Activated naive CD4-positive, alpha-beta T cell treated with anti-CD3 and anti-CD28 coated beads, Interleukin-2, amount 50 U/mL, for 16 hours (primary cell): ENCODE measurements around the gene SYS1.

Source experiments
- DNase-seq: peaks from one replicate; pipeline ENCODE4 v3.0.0-alpha.2; 2020

Gene SYS1

GRCh38 chr20:45358282-45359068, 4.5 kb upstream of the SYS1 start:
- no peak for DNase-seq

GRCh38 chr20:45359069-45359405, 3.9 kb upstream of the SYS1 start:
- no peak for DNase-seq

GRCh38 chr20:45359406-45360148, 3.4 kb upstream of the SYS1 start:
- DNase-seq, result no peak

- no peak for DNase-seq
Measured at GRCh38 chr20:45361793-45362192, 1.2 kb upstream of the SYS1 start.

GRCh38 chr20:45363611-45364492, 896 bp downstream of the SYS1 start:
- DNase-seq, result no peak

GRCh38 chr20:45365444-45365970, 2.6 kb downstream of the SYS1 start:
- no peak for DNase-seq

GRCh38 chr20:45366192-45366591, 3.2 kb downstream of the SYS1 start:
- DNase-seq, result no peak

- DNase-seq, result no peak
Measured at GRCh38 chr20:45366631-45367030, 3.7 kb downstream of the SYS1 start.

- no peak for DNase-seq
Measured at GRCh38 chr20:45367126-45367525, 4.2 kb downstream of the SYS1 start.

- DNase-seq, result no peak
Measured at GRCh38 chr20:45368221-45368980, 5.4 kb downstream of the SYS1 start.

- DNase-seq, result no peak
Measured at GRCh38 chr20:45370571-45371160, 7.7 kb downstream of the SYS1 start.

- no peak for DNase-seq
Measured at GRCh38 chr20:45372241-45372640, 9.3 kb downstream of the SYS1 start.

- no peak for DNase-seq
Measured at GRCh38 chr20:45372646-45373352, 9.8 kb downstream of the SYS1 start.

- peak; percentile 91 for DNase-seq
Measured at GRCh38 chr20:45373353-45374100, 10.6 kb downstream of the SYS1 start.

- no peak for DNase-seq
Measured at GRCh38 chr20:45374101-45374467, 11.1 kb downstream of the SYS1 start.

- no peak for DNase-seq
Measured at GRCh38 chr20:45374966-45375365, 12.0 kb downstream of the SYS1 start.

- no peak for DNase-seq
Measured at GRCh38 chr20:45377269-45377668, 14.3 kb downstream of the SYS1 start.

GRCh38 chr20:45378191-45378590, 15.2 kb downstream of the SYS1 start, which contains the start of gene TP53TG5:
Gene TP53TG5, minus strand, starts transcription at chr20:45378325. Its CDS starts 89 bp downstream, at chr20:45378236.
- no peak for DNase-seq

- no peak for DNase-seq
Measured at GRCh38 chr20:45387274-45387673, 24.3 kb downstream of the SYS1 start.

GRCh38 chr20:45390931-45391330, 28.0 kb downstream of the SYS1 start:
- no peak for DNase-seq

GRCh38 chr20:45391559-45391958, 28.6 kb downstream of the SYS1 start:
- no peak for DNase-seq
